Psoas muscle (tissue), 8 donors: ENCODE data around the gene WDR86. TPM values are rescaled to one million over a fixed set of nuclear protein-coding genes. Genes with fewer than 3 reads are reported as not detected.
A peak's percentile ranks its signal among the peaks of the same experiment; 100 is the strongest.

ENCODE experiments used
- ATAC-seq, 4 donors: fragments of 200-7000 bp; cut with Tn5 transposase; one replicate each; pipeline ENCODE4 v1.9.1; 2020; ENCODE audit warnings: moderate library complexity in 3 of 4, mild to moderate bottlenecking in 2 of 4
- DNase-seq, 2 donors: peaks; one replicate each; pipeline ENCODE4 v3.0.0-alpha.2; 2020
- H3K27ac ChIP-seq: fragments of 200-600 bp; one replicate; pipeline ENCODE4 v1.8.0; 2022
- H3K27me3 ChIP-seq, 3 donors: fragments of 200-600 bp in 1 of 3; one replicate each; pipeline versions ENCODE4 v1.6.1 to v1.8.0; 2013 to 2022; ENCODE audit warnings: low read length in 2 of 3, mild to moderate bottlenecking in 2 of 3, moderate library complexity in 1 of 3; ENCODE audit not compliant: insufficient read depth in 3 of 3
- H3K36me3 ChIP-seq, 2 donors: fragments of 200-600 bp in 1 of 2; one replicate each; pipeline versions ENCODE4 v1.6.1 to v1.8.0; 2013 to 2022; ENCODE audit warnings: low read depth in 1 of 2, mild to moderate bottlenecking in 1 of 2, moderate library complexity in 1 of 2; ENCODE audit not compliant: insufficient read depth in 1 of 2
- H3K4me1 ChIP-seq: fragments of 200-600 bp; one replicate; pipeline ENCODE4 v1.8.0; 2022
- H3K4me3 ChIP-seq: fragments of 200-600 bp; one replicate; pipeline ENCODE4 v1.8.0; 2022; ENCODE audit warnings: mild to moderate bottlenecking
- H3K9me3 ChIP-seq: fragments of 200-600 bp; one replicate; pipeline ENCODE4 v1.8.0; 2022
- WGBS, 3 donors: extraction: QIAGEN DNeasy Blood & Tissue Kit; methylation state at CpG; one replicate each; pipeline versions ENCODE4 v1.1.6 to v1.1.7; 2013; 5-methylcytosine and 5-hydroxymethylcytosine counted together
- intact Hi-C, 2 donors: fragments of 100-400 bp; cut with DNase I; formaldehyde crosslinking; loops; one replicate each; pipeline versions ENCODE4 v1.11.0 to v1.14.2; 2022
- polyA plus RNA-seq, 3 donors: library from polyadenylated mRNA; stranded (reverse); fragments of 200-250 nt; gene quantifications; one replicate each; pipeline ENCODE4 v1.2.3, GENCODE V29; 2013
- total RNA-seq, 4 donors: library from RNA; stranded (reverse); fragmentation: NEBNext Ultra II Directional in 2 of 4; extraction: Animal tissue kit (Norgen Biotek cat#: 25700) in 2 of 4; gene quantifications; one replicate each; pipeline versions ENCODE4 v1.2.1 to v1.2.4, GENCODE V29; 2021 to 2023
- TF ChIP-seq, protein P1 (sequence below): fragments of 200-600 bp; IDR thresholded peaks from one replicate; pipeline ENCODE4 v1.8.0; 2022; ENCODE audit warnings: antibody characterized with exemption
- donor health status: healthy with polysubstance abuse.
- donor health status: DM: no; HTN: no; CAD: no; lungs with moderate emphysema.
- donor health status: Bipolar disorder and iron deficiency.
- donor health status: healthy.
- donor health status: DM: yes; HTN: yes; CAD: no.
- donor health status: DM: no; HTN: no; CAD: no.
- donor health status: DM: no; HTN: no; CAD: no.
- donor health status: DM: yes; HTN: yes; CAD: no.

WDR86 gene
- total and polyA plus RNA-seq, 7 donors = 0.03 to 0.44 (median 0.29) TPM; not detected in 2

DNA sequence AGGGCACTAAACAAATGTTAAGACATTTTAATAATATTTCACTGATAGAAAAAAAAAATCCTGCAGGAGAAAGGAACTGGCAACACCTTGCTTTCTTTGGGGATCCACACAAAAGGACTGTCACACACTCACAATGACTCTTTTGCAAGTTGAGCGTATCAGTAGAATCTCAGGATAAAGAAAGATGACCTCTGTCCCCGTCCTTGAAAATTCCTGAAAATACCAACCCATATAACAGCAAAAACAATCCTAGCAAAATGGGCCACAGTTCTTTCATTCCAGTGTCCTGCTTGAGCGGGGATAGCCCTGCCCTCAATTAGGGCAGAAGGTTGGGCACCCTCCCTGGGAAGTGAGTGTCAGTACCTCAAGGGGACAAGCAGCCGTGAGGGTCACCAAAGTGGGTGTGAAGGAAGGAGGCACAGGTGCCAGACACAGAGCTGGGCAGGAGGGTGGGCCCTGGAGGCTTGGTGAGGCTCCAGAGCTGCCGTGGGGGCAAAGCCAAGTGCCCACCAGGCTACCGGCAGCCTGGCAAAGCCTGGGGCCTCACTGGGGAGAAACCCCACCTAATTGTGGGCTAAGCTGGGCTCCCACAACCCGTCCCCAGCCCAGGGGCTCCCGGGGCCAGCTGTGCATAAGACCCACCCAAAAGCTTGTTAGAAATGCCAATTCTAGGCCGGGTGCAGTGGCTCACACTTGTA is 2.8 kb downstream of the WDR86 start:
- DNase-seq = peak in 1 of 2 donors; percentile 35
- intact Hi-C loops = no loop called here
- WGBS, 3 donors = 81 to 89% (median 83%) methylated on average over 9 of the region's 9 CpGs
- Histone ChIP-seq H3K27me3 (peaks cover 0 to 45% (median 17%) of the 10 kb centered on the region in 3 donors), H3K4me1 (peaks cover 10% of the 10 kb centered on the region), H3K27ac (no peak overlapping the region), H3K4me3 (no peak overlapping the region), H3K9me3 (no peaks in the 10 kb centered on the region), H3K36me3 (no peaks in the 10 kb centered on the region)
- TF ChIP-seq, protein P1, sequence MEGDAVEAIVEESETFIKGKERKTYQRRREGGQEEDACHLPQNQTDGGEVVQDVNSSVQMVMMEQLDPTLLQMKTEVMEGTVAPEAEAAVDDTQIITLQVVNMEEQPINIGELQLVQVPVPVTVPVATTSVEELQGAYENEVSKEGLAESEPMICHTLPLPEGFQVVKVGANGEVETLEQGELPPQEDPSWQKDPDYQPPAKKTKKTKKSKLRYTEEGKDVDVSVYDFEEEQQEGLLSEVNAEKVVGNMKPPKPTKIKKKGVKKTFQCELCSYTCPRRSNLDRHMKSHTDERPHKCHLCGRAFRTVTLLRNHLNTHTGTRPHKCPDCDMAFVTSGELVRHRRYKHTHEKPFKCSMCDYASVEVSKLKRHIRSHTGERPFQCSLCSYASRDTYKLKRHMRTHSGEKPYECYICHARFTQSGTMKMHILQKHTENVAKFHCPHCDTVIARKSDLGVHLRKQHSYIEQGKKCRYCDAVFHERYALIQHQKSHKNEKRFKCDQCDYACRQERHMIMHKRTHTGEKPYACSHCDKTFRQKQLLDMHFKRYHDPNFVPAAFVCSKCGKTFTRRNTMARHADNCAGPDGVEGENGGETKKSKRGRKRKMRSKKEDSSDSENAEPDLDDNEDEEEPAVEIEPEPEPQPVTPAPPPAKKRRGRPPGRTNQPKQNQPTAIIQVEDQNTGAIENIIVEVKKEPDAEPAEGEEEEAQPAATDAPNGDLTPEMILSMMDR = no peak
- ATAC-seq = no peak

DNA sequence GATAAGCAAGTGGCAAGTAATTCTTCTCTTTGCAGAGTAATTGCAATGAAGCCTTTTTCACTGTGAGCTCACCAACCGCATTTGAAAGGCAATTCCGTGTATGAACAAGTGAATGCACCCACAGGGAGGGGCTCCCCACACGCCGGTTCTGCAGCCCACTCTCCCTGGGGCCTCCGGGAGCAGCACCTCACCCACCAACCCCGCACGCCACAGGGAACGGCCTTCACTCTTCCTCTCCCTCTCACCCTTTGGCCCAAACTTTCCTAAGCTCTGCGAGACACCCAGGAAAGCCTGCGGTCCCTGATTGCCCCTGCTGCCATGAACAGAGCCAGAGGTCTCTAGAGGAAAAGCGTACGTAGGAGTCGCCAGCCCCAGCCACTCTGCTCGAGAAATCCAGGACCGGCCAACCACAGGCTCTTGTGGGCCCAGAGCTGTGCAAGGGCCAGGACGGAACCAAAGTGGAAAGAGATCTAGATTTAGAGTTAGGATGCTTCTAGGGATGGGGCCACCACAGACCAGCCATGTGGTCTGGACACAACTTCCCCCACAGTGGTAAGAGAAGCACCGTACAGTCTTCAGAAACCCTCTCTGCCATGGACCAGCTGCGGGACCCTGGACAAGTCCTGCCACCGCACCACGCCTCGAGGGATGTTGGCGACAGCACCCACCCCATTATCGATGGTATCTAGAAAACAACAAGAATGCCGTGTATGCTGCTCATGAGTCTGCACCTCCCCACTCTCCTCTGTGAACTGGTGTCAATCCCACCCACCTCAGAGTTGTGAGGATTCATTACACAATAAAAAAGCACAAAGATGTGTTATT is 3.6 kb downstream of the WDR86 start:
- Histone ChIP-seq H3K27me3 (peaks cover 0 to 38% (median 13%) of the 10 kb centered on the region in 3 donors), H3K4me1 (peaks cover 10% of the 10 kb centered on the region), H3K27ac (no peak overlapping the region), H3K4me3 (no peak overlapping the region), H3K36me3 (no peaks in the 10 kb centered on the region), H3K9me3 (no peaks in the 10 kb centered on the region)
- intact Hi-C loops = no loop called here
- DNase-seq (peak in 1 of 2 donors; percentile 24), ATAC-seq (no peak)
- 91 to 92% (median 92%) methylated on average over 24 of the region's 24 CpGs for whole genome bisulfite sequencing, 3 donors
- TF ChIP-seq, protein P1 = no peak

DNA sequence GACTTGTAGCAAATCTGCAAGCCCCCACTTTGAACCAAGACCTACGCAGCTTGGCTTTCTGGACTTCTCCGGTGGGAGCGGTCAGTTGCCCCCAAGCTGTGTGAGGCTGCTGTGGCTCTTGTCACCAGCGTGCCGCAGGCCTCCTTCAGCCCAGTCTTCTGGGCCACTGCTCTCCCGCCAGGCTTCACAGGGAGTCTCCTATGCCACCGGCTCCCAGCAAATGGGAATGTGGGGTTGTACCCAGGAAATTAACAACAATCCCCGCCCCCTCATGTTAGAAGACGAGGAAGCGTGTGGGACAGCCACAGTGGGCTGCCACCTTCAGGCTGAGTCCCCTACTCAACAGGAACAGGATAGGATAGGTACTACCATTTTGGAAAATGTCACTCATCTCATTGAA is 4.2 kb downstream of the WDR86 start:
- H3K27ac ChIP-seq = no peak overlapping the region
- ATAC-seq (no peak), DNase-seq (peak in 1 of 2 donors; percentile 32)
- WGBS, 3 donors = 85 to 94% (median 90%) methylated on average over 10 of the region's 10 CpGs
- H3K9me3 ChIP-seq = no peaks in the 10 kb centered on the region
- intact Hi-C loops = no loop called here
- H3K27me3 ChIP-seq = peaks cover 0 to 32% (median 11%) of the 10 kb centered on the region in 3 donors
- no peaks in the 10 kb centered on the region for H3K36me3 ChIP-seq
- TF ChIP-seq, protein P1 = no peak
- H3K4me1 ChIP-seq = peaks cover 10% of the 10 kb centered on the region
- H3K4me3 ChIP-seq = no peak overlapping the region

DNA sequence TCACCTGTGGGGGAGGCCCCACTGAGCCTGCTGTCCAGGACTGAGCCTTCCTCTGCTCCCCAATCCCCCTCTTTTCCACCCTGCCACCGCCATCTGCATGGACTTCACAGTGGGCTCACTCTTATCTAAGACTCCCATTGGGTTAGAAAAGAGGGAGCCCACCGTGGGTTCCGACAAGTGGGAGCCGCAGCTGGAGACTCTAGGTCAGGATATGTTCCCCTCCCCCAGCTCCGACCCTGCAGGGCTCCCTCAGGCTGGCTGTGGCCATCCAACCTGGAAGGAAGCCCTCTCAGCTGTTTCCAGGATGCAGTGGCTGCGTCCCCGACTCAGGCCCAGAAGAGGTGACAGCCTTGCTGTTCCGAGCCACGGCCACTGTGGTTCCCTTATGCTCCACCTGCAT is 4.8 kb downstream of the WDR86 start:
- ATAC-seq (no peak), DNase-seq (peak in 1 of 2 donors; percentile 44)
- intact Hi-C loops = no loop called here
- no peaks in the 10 kb centered on the region for H3K36me3 ChIP-seq
- no peak overlapping the region for H3K4me3 ChIP-seq
- no peak overlapping the region for H3K27ac ChIP-seq
- H3K27me3 ChIP-seq = peaks cover 0 to 26% (median 10%) of the 10 kb centered on the region in 3 donors
- H3K9me3 ChIP-seq = no peaks in the 10 kb centered on the region
- TF ChIP-seq, protein P1 = no peak
- H3K4me1 ChIP-seq = peaks cover 6% of the 10 kb centered on the region
- WGBS, 3 donors = 67 to 83% (median 70%) methylated on average over 9 of the region's 9 CpGs
